NCI-H2227 (cell line): Measurements from ENCODE around the gene SALL1.

Experiments used
- DNase-seq: peaks from one replicate; lab custom pipeline; 2025; ENCODE audit not compliant: unreplicated experiment; lab: John Stamatoyannopoulos, UW

Gene SALL1

GRCh38 chr16:51113236-51114125 lies 37.6 kb downstream of the SALL1 start:
- no peak for DNase-seq

DNA sequence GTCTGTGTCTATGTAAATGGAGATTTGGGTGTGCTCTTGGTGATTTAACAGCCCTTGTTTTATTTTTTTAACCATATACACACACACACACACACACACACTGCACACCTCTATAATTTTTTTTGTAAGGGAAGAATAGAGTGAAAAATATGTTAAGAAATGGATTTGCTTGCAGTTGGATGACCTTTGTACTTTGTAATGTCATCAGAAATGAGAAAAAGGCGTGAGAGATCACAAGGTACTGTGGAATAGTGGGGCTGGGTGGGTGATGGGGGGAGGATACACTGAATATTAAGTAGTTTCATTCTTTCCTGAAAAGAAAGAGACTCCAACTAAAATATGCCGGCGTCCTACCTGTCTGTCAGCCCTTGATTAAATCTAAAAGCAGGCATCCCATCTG lies 38.7 kb downstream of the SALL1 start:
- no peak for DNase-seq

DNA sequence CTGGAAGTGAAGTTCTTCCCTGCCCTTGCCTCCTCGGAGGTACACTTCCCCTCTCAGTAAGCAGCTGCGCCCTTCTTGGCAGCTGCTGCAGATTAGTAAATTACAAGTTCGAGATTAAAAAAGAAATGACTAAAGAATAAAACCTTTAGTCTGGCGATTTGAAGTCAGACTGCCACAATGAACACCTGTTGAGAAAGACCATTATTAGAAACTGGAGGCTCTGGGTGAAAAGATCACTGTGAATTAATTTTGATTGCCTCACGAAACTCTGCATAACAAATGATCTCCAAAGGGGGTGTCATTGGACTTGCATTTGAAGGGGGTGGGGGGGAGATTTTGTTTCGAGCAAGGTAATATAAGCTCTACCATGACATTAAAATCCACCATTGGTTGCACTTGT lies 39.3 kb downstream of the SALL1 start:
- no peak for DNase-seq

DNA sequence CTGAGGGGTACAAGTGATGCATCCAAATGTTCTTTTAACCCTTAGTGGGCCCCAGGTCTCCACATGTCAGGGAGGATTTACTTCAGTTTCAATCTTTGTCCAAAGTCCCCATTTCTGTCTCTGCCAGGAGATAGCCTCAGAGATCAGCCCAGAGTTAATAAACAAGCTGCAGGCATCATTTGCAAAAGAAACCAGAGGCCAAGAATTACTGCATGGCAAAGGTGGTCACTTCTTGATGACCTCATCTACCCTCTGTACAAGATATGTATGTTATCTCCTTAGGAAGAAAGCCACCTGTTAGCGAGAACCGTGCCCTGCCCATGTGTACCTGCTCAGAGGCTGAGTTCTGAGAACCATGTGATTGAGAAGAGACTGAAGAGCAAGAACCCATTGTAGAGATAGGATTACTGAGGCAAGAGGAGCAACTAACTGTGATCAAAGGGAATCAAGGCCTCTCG lies 40.3 kb downstream of the SALL1 start:
- DNase-seq, result no peak

GRCh38 chr16:51109173-51109572 lies 41.9 kb downstream of the SALL1 start:
- no peak for DNase-seq

GRCh38 chr16:51107742-51108141 lies 43.3 kb downstream of the SALL1 start:
- no peak for DNase-seq

GRCh38 chr16:51106535-51106934 lies 44.5 kb downstream of the SALL1 start:
- no peak for DNase-seq

DNA sequence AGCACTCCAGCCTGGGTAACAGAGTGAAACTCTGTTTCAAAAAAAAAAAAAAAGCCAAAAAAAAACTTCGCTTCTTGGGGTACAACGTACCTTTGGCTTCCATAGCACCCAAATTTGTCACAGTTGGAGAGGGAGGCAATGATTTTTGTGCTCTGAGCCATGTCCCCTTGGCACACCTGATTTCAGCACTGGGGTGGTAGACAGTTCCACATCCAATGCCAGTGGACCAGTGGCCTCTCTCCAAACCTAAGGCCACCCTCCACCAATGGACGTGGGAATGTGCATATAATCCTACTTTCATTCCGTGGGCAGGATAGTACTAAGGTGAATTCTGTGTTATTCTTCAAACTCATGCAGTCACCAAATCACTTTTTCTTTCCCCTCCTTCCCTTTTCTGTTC lies 47.5 kb downstream of the SALL1 start:
- no peak for DNase-seq

GRCh38 chr16:51097729-51098128 lies 53.3 kb downstream of the SALL1 start:
- no peak for DNase-seq

DNA sequence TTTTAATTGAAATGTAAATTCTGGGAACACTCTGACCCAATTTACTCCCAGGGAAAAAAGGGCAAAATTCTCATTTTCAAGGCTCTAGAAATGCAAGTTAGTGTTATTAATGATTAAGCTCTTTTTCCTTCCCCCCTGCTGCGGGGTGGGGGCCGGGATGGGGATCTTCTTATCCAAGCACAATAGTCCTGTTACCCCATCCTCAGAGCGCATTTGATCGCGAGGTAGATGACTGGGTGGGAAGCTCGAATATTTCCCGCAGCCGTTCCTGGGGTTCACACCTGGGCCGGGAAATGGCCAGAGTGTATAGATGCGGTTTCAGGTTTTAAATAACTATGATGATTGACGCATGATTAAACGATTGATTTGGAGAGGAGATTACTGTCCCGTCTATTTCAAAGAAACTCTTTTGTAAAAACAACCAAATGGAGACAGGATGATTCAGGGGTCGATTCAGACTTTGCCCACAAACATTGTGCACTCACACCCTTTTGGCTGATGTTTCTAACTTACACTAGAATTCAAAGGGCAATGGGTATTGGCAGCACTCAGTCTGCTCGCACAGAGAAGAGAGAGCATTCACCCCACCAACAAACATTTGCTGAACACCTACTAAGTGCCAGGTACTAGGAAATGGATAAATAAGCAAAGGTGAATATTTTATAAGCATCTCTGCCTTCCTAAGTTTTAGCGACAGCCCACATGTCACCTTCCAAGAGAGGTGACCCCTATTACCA lies 55.0 kb downstream of the SALL1 start:
- DNase-seq, result no peak

GRCh38 chr16:51095084-51095881 lies 55.8 kb downstream of the SALL1 start:
- DNase-seq, result no peak

GRCh38 chr16:51093726-51094280 lies 57.3 kb downstream of the SALL1 start:
- DNase-seq, result no peak
